ENCODE data around the gene C2orf92. TPM values are rescaled to one million over a fixed set of nuclear protein-coding genes. Genes with fewer than 3 reads are reported as not detected.

Gene C2orf92
- total RNA-seq, 1 experiment from 2014 or later = 3.0 TPM

- Histone ChIP-seq H3K79me2 (ENCODE audit: low read length) (no peaks in the 10 kb centered on the region), H3K9me2 (replicated peaks; ENCODE audit: low read length) (no peaks in the 10 kb centered on the region), H3K36me3 (ENCODE audit: low read depth, low read length) (peaks cover 5% of the 10 kb centered on the region; the same call in 1 of the 2 replicates), H4K20me1 (ENCODE audit: low read length) (no peaks in the 10 kb centered on the region), H3K9me3 (ENCODE audit: low read length) (no peaks in the 10 kb centered on the region), H3K4me3 (ENCODE audit: low read length) (no peak overlapping the region), H3K4me2 (ENCODE audit: low read length) (no peak overlapping the region), H3K27ac (ENCODE audit: low read length) (no peak overlapping the region), H3K27me3 (ENCODE audit: low read length) (no peaks in the 10 kb centered on the region), H3K9ac (ENCODE audit: low read length) (no peak overlapping the region), H3F3A (ENCODE audit: low read length, unreplicated experiment) (no peaks in the 10 kb centered on the region), H2AFZ (ENCODE audit: low read length) (no peak overlapping the region), H3K4me1 (ENCODE audit: insufficient read depth, low read length) (peaks cover 11% of the 10 kb centered on the region)
- BruUV-seq (replicated peaks) = no TSS peak
- ChIA-PET CTCF (no interaction called here), POLR2A (ENCODE audit: unreplicated experiment) (no interaction called here)
- DNase-seq (no peak), ATAC-seq (no peak)
- TF ChIP-seq, protein P1, sequence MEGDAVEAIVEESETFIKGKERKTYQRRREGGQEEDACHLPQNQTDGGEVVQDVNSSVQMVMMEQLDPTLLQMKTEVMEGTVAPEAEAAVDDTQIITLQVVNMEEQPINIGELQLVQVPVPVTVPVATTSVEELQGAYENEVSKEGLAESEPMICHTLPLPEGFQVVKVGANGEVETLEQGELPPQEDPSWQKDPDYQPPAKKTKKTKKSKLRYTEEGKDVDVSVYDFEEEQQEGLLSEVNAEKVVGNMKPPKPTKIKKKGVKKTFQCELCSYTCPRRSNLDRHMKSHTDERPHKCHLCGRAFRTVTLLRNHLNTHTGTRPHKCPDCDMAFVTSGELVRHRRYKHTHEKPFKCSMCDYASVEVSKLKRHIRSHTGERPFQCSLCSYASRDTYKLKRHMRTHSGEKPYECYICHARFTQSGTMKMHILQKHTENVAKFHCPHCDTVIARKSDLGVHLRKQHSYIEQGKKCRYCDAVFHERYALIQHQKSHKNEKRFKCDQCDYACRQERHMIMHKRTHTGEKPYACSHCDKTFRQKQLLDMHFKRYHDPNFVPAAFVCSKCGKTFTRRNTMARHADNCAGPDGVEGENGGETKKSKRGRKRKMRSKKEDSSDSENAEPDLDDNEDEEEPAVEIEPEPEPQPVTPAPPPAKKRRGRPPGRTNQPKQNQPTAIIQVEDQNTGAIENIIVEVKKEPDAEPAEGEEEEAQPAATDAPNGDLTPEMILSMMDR (conservative IDR thresholded peaks at IDR 0.05; ENCODE audit: low read depth, low read length) = no peak
- TF ChIP-seq EZH2phosphoT487 (IDR thresholded peaks at IDR 0.05; ENCODE audit: borderline replicate concordance, low read length) = no peak
- no peak for TF ChIP-seq EZH2 (IDR thresholded peaks at IDR 0.05; ENCODE audit: low read length, unreplicated experiment)
- intact Hi-C loops (cut with micrococcal nuclease) = no loop called here
Observed at GRCh38 chr2:97745474-97746174, 76.1 kb downstream of the C2orf92 start.

DNA sequence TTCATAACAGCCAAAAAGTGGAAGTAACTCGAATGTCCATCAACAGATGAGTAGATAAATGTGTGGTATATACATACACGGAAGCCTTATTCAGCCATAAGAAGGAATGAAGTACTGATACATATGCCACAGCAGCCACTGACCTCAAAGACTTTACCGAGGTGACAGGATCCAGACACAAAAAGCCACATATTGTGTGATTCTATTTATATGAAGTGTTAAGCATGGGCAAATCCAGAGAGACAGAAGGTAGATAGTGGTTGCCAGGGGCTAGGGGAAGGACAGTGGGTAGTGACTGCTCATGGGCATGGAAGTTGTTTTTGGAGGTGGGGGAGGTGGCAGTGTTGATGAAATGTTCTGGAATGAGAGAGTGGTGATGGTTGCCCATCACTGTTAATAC is 77.8 kb downstream of the C2orf92 start:
- POLR2A ChIA-PET (ENCODE audit: unreplicated experiment) = no interaction called here
- Histone ChIP-seq H3K9me2 (replicated peaks; ENCODE audit: low read length) (no peaks in the 10 kb centered on the region), H3K27me3 (ENCODE audit: low read length) (no peaks in the 10 kb centered on the region), H3K79me2 (ENCODE audit: low read length) (no peaks in the 10 kb centered on the region), H3K36me3 (ENCODE audit: low read depth, low read length) (peaks cover 12% of the 10 kb centered on the region; the same call in 1 of the 2 replicates), H3K4me3 (ENCODE audit: low read length) (no peak overlapping the region), H3K9ac (ENCODE audit: low read length) (no peak overlapping the region), H3K27ac (ENCODE audit: low read length) (no peak overlapping the region), H2AFZ (ENCODE audit: low read length) (no peak overlapping the region), H3K4me1 (ENCODE audit: insufficient read depth, low read length) (peaks cover 15% of the 10 kb centered on the region), H4K20me1 (ENCODE audit: low read length) (no peaks in the 10 kb centered on the region), H3K9me3 (ENCODE audit: low read length) (no peaks in the 10 kb centered on the region), H3F3A (ENCODE audit: low read length, unreplicated experiment) (no peaks in the 10 kb centered on the region), H3K4me2 (ENCODE audit: low read length) (no peak overlapping the region)
- no peak for DNase-seq
- TF ChIP-seq EZH2phosphoT487 (IDR thresholded peaks at IDR 0.05; ENCODE audit: borderline replicate concordance, low read length) (no peak), EZH2 (IDR thresholded peaks at IDR 0.05; ENCODE audit: low read length, unreplicated experiment) (no peak)
- TF ChIP-seq, protein P1 (conservative IDR thresholded peaks at IDR 0.05; ENCODE audit: low read depth, low read length) = no peak
- no peak for ATAC-seq
- intact Hi-C loops (cut with micrococcal nuclease) = no loop called here
- no TSS peak for BruUV-seq (replicated peaks)
- CTCF ChIA-PET = interaction anchor here (1.7 kb wide), 1 partner anchor 47 kb away, joined by 5 read pairs; no protein-coding TSS in a partner anchor

GRCh38 chr2:97747716-97748115 is 78.2 kb downstream of the C2orf92 start:
- intact Hi-C loops (cut with micrococcal nuclease) = no loop called here
- TF ChIP-seq, protein P1 (conservative IDR thresholded peaks at IDR 0.05; ENCODE audit: low read depth, low read length) = no peak
- no peak for TF ChIP-seq EZH2phosphoT487 (IDR thresholded peaks at IDR 0.05; ENCODE audit: borderline replicate concordance, low read length)
- no peak for TF ChIP-seq EZH2 (IDR thresholded peaks at IDR 0.05; ENCODE audit: low read length, unreplicated experiment)
- CTCF ChIA-PET = interaction anchor here (1.7 kb wide), 1 partner anchor 47 kb away, joined by 5 read pairs; no protein-coding TSS in a partner anchor
- H3K9me2 ChIP-seq (replicated peaks; ENCODE audit: low read length) = no peaks in the 10 kb centered on the region
- no peak overlapping the region for H3K27ac ChIP-seq (ENCODE audit: low read length)
- peaks cover 12% of the 10 kb centered on the region; the same call in 1 of the 2 replicates for H3K36me3 ChIP-seq (ENCODE audit: low read depth, low read length)
- no peak overlapping the region for H3K4me2 ChIP-seq (ENCODE audit: low read length)
- no peaks in the 10 kb centered on the region for H3K27me3 ChIP-seq (ENCODE audit: low read length)
- DNase-seq (no peak), ATAC-seq (no peak)
- POLR2A ChIA-PET (ENCODE audit: unreplicated experiment) = no interaction called here
- BruUV-seq (replicated peaks) = no TSS peak
- H4K20me1 ChIP-seq (ENCODE audit: low read length) = no peaks in the 10 kb centered on the region
- no peak overlapping the region for H3K9ac ChIP-seq (ENCODE audit: low read length)
- peaks cover 15% of the 10 kb centered on the region for H3K4me1 ChIP-seq (ENCODE audit: insufficient read depth, low read length)
- H3F3A ChIP-seq (ENCODE audit: low read length, unreplicated experiment) = no peaks in the 10 kb centered on the region
- no peaks in the 10 kb centered on the region for H3K9me3 ChIP-seq (ENCODE audit: low read length)
- H2AFZ ChIP-seq (ENCODE audit: low read length) = no peak overlapping the region
- no peak overlapping the region for H3K4me3 ChIP-seq (ENCODE audit: low read length)
- no peaks in the 10 kb centered on the region for H3K79me2 ChIP-seq (ENCODE audit: low read length)
